Adrenal gland (tissue), 12 donors: ENCODE data around the gene ANKS4B. TPM values are rescaled to one million over a fixed set of nuclear protein-coding genes. Genes with fewer than 3 reads are reported as not detected.
"Not testable (repeated sequence)": the region's sequence is repeated elsewhere in the genome, so short reads cannot be mapped to it uniquely, and the experiment has no call there.

Source experiments
- DNase-seq, 7 donors: peaks; one replicate each; pipeline ENCODE4 v3.0.0-alpha.2; 2019 to 2020
- H3K27ac ChIP-seq, 5 donors: fragments of 200-600 bp; sonication (generic) in 4 of 5; 1 replicate in 3 of 5; 2 replicates in 2 of 5; pipeline versions ENCODE4 v1.5.1 to v1.8.0; 2016 to 2020; ENCODE audit warnings: mild to moderate bottlenecking in 1 of 5
- H3K27me3 ChIP-seq: fragments of 200-600 bp; 2 replicates; pipeline ENCODE4 v1.8.0; 2021
- H3K36me3 ChIP-seq, 2 donors: fragments of 200-600 bp; replicated peaks in 1 of 2; 1 replicate in 1 of 2; 2 replicates in 1 of 2; pipeline versions ENCODE4 v1.5.1 to v1.8.0; 2018 to 2022
- H3K4me1 ChIP-seq, 2 donors: fragments of 200-600 bp; replicated peaks in 1 of 2; 1 replicate in 1 of 2; 2 replicates in 1 of 2; pipeline versions ENCODE4 v1.5.1 to v1.8.0; 2018 to 2021
- H3K4me3 ChIP-seq, 4 donors: fragments of 200-600 bp; sonication (generic) in 3 of 4; one replicate each; pipeline ENCODE4 v1.5.1; 2016 to 2018
- H3K9me3 ChIP-seq, 3 donors: fragments of 200-600 bp; sonication (generic) in 1 of 3; replicated peaks in 1 of 3; 1 replicate in 2 of 3; 2 replicates in 1 of 3; pipeline versions ENCODE4 v1.5.1 to v1.8.0; 2016 to 2021
- POLR2A ChIP-seq, 2 donors: fragments of 450-650 bp; IDR thresholded peaks; one replicate each; pipeline ENCODE4 v1.6.1; 2017; ENCODE audit warnings: antibody characterized with exemption in 2 of 2, mild to moderate bottlenecking in 2 of 2, moderate library complexity in 1 of 2
- WGBS, 4 donors: extraction: QIAGEN DNeasy Blood & Tissue Kit in 2 of 4; methylation state at CpG; one replicate each; pipeline versions ENCODE4 v1.1.5 to v1.1.7; 2013 to 2017; 5-methylcytosine and 5-hydroxymethylcytosine counted together
- intact Hi-C, 2 donors: fragments of 100-400 bp; cut with DNase I; formaldehyde crosslinking; loops; one replicate each; pipeline versions ENCODE4 v1.14.1 to v1.15.0; 2022 to 2023
- polyA plus RNA-seq, 3 donors: library from polyadenylated mRNA; stranded (reverse); fragments of 200-250 nt in 2 of 3; fragments of 350-450 nt in 1 of 3; fragmentation: Illumina TruSeq in 1 of 3; extraction: RNeasy Lipid Tissue Mini Kit (QIAGEN cat#74804) in 1 of 3; gene quantifications; one replicate each; pipeline ENCODE4 v1.2.3, GENCODE V29; 2013 to 2014
- total RNA-seq, 9 donors: library from RNA; depleted of rRNA in 4 of 9; stranded (reverse); fragments of >200 nt in 4 of 9; fragments of 120-200 nt in 1 of 9; fragmentation: NEBNext Ultra II Directional in 1 of 9; extraction: Animal tissue kit (Norgen Biotek cat#: 25700) in 1 of 9; gene quantifications; one replicate each; pipeline versions ENCODE4 v1.1.0 to v1.2.4, GENCODE V29; 2013 to 2023
- TF ChIP-seq, protein P1 (sequence below), 6 experiments: fragments of 450-650 bp in 4 of 6; fragments of 200-600 bp in 2 of 6; sonication (generic) in 1 of 6; IDR thresholded peaks; 1 replicate in 5 of 6; 2 replicates in 1 of 6; pipeline versions ENCODE4 v1.5.1 to v1.8.0; 2016 to 2021; ENCODE audit warnings: antibody characterized with exemption in 6 of 6, mild to moderate bottlenecking in 2 of 6, moderate library complexity in 1 of 6
- donor health status: healthy with polysubstance abuse.
- donor health status: Bipolar disorder and iron deficiency.
- donor health status: DM: yes; HTN: yes; CAD: no.
- donor health status: DM: no; HTN: no; CAD: no.
- donor health status: DM: no; HTN: no; CAD: no.
- donor health status: DM: yes; HTN: yes; CAD: no.

ANKS4B gene
- total and polyA plus RNA-seq, 12 donors = not detected

- intact Hi-C loops = no loop called here
- Histone ChIP-seq H3K9me3 (no peaks in the 10 kb centered on the region), H3K36me3 (no peaks in the 10 kb centered on the region), H3K27ac (no peak overlapping the region), H3K4me3 (no peak overlapping the region), H3K4me1 (peaks cover 0 to 8% of the 10 kb centered on the region in 2 donors), H3K27me3 (no peaks in the 10 kb centered on the region)
- no peak for TF ChIP-seq POLR2A (IDR thresholded peaks at IDR 0.05)
- TF ChIP-seq, protein P1, sequence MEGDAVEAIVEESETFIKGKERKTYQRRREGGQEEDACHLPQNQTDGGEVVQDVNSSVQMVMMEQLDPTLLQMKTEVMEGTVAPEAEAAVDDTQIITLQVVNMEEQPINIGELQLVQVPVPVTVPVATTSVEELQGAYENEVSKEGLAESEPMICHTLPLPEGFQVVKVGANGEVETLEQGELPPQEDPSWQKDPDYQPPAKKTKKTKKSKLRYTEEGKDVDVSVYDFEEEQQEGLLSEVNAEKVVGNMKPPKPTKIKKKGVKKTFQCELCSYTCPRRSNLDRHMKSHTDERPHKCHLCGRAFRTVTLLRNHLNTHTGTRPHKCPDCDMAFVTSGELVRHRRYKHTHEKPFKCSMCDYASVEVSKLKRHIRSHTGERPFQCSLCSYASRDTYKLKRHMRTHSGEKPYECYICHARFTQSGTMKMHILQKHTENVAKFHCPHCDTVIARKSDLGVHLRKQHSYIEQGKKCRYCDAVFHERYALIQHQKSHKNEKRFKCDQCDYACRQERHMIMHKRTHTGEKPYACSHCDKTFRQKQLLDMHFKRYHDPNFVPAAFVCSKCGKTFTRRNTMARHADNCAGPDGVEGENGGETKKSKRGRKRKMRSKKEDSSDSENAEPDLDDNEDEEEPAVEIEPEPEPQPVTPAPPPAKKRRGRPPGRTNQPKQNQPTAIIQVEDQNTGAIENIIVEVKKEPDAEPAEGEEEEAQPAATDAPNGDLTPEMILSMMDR (IDR thresholded peaks at IDR 0.05) = no peak
- WGBS, 4 donors = 92 to 97% (median 94%) methylated on average over 9 of the region's 9 CpGs
- DNase-seq = no peak
These were observed 34.7 kb downstream of the ANKS4B start for GRCh38 chr16:21268236-21268635.

GRCh38 chr16:21272253-21272652 lies 38.8 kb downstream of the ANKS4B start:
- Histone ChIP-seq H3K27me3 (peaks cover 14% of the 10 kb centered on the region), H3K4me3 (no peak overlapping the region), H3K36me3 (no peaks in the 10 kb centered on the region), H3K4me1 (no peaks in the 10 kb centered on the region), H3K27ac (no peak overlapping the region), H3K9me3 (no peaks in the 10 kb centered on the region)
- no peak for DNase-seq
- 54 to 73% (median 59%) methylated on average over 2 of the region's 2 CpGs for WGBS, 4 donors
- TF ChIP-seq, protein P1 (IDR thresholded peaks at IDR 0.05) = no peak
- no peak for TF ChIP-seq POLR2A (IDR thresholded peaks at IDR 0.05)
- intact Hi-C loops = no loop called here

DNA sequence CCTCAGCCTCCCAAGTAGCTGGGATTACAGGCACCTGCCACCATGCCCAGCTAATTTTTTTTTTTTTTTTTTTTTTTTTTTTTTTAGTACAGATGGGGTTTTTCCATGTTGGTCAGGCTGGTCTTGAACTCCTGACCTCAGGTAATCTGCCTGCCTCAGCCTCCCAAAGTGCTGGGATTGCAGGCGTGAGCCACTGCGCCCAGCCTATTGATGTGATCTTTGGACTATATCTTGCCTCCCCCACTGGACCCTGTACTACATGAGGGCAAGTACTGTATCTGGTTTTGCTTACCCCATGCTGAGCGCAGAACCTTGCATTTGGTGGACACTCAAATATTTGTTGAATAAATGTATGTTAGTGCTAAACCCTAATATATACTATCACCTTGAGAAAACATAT lies 39.3 kb downstream of the ANKS4B start:
- DNase-seq, H3K9me3 ChIP-seq, intact Hi-C loops, H3K27ac ChIP-seq, H3K4me1 ChIP-seq, H3K4me3 ChIP-seq, H3K36me3 ChIP-seq: not testable (repeated sequence)
- peaks cover 19% of the 10 kb centered on the region for H3K27me3 ChIP-seq
- WGBS, 4 donors = 86 to 94% (median 93%) methylated on average over 3 of the region's 3 CpGs

DNA sequence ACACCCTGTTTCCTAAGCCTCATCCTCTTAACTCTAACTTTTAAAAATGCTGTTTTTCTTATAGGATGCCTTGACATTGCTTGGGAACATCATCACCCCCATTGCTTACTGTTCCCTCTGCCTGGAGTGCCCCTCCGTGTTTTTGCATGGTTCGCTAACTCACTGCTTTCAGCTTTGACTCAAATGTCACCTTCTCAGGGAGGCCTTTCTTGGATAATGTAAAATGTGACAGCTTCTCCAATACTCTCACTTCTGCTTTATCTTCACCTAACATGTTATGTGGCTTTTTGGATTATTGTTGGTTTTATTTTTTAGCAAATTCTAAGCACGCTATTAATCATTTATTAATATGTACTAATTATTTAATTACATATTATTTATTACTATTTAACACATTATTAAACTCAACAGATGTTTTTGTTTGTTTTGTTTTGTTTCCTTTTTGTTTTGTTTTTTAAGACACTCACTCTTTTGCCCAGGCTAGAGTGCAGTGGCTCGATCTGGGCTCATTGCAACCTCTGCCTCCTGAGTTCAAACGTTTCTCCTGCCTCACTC lies 40.8 kb downstream of the ANKS4B start:
- H3K9me3 ChIP-seq = no peaks in the 10 kb centered on the region
- WGBS, 4 donors = 76 to 78% (median 77%) methylated on average over 5 of the region's 5 CpGs
- H3K4me1 ChIP-seq = peaks cover 3 to 6% of the 10 kb centered on the region in 2 donors
- DNase-seq = no peak
- H3K4me3 ChIP-seq = no peak overlapping the region
- no peak overlapping the region for H3K27ac ChIP-seq
- intact Hi-C loops = no loop called here
- no peaks in the 10 kb centered on the region for H3K36me3 ChIP-seq
- TF ChIP-seq, protein P1 (IDR thresholded peaks at IDR 0.05) = no peak
- TF ChIP-seq POLR2A (IDR thresholded peaks at IDR 0.05) = no peak
- peaks cover 22% of the 10 kb centered on the region for H3K27me3 ChIP-seq

- TF ChIP-seq, protein P1 (IDR thresholded peaks at IDR 0.05) = no peak
- no peak for TF ChIP-seq POLR2A (IDR thresholded peaks at IDR 0.05)
- Histone ChIP-seq H3K27me3 (peaks cover 22% of the 10 kb centered on the region), H3K36me3 (no peaks in the 10 kb centered on the region), H3K9me3 (no peaks in the 10 kb centered on the region), H3K27ac (no peak overlapping the region), H3K4me1 (peaks cover 3 to 6% of the 10 kb centered on the region in 2 donors), H3K4me3 (no peak overlapping the region)
- intact Hi-C loops = loop anchor here in 1 of 2 donors (5.0 kb wide), 1 partner anchor 88 kb away; no protein-coding TSS in a partner anchor
- DNase-seq = no peak
- WGBS, 4 donors = 83 to 88% (median 85%) methylated on average over 3 of the region's 3 CpGs
These were observed 42.0 kb downstream of the ANKS4B start for GRCh38 chr16:21275529-21275928.
